Measurements from ENCODE around the gene SNX27. TPM values are rescaled to one million over a fixed set of nuclear protein-coding genes. Genes with fewer than 3 reads are reported as not detected.
"Not testable (repeated sequence)": the region's sequence is repeated elsewhere in the genome, so short reads cannot be mapped to it uniquely, and the experiment has no call there.

SNX27 gene
- 12.7 TPM for polyA plus RNA-seq (2013, experiment 1 of 2; ENCODE audit: insufficient read length)
- polyA plus RNA-seq (2013, experiment 2 of 2; ENCODE audit: insufficient read length), result 12.5 TPM

GRCh38 chr1:151611832-151612500, at the start of gene SNX27:
Gene SNX27, plus strand, starts transcription at chr1:151612050. Its CDS starts 152 bp downstream, at chr1:151612202.
- DNase-seq, result peak; percentile 93

GRCh38 chr1:151562661-151563060, 49.2 kb upstream of the SNX27 start:
- peak; percentile 25 for DNase-seq

- no peak for DNase-seq
These were observed 48.5 kb upstream of the SNX27 start for GRCh38 chr1:151563376-151563775.

GRCh38 chr1:151565502-151566189, 46.2 kb upstream of the SNX27 start:
- no peak for DNase-seq

GRCh38 chr1:151568626-151569088, 43.2 kb upstream of the SNX27 start:
- no peak for DNase-seq

GRCh38 chr1:151570819-151571218, 41.0 kb upstream of the SNX27 start:
- no peak for DNase-seq

GRCh38 chr1:151574575-151575529, 37.0 kb upstream of the SNX27 start:
- DNase-seq, result peak; percentile 54

- no peak for DNase-seq
These were observed 34.7 kb upstream of the SNX27 start for GRCh38 chr1:151577173-151577572.

- DNase-seq, result no peak
These were observed 32.9 kb upstream of the SNX27 start for GRCh38 chr1:151578941-151579340.

- DNase-seq, result peak; percentile 46
These were observed 32.2 kb upstream of the SNX27 start for GRCh38 chr1:151579436-151580225.

GRCh38 chr1:151581451-151581850, 30.4 kb upstream of the SNX27 start:
- DNase-seq, result no peak

GRCh38 chr1:151581921-151582320, 29.9 kb upstream of the SNX27 start:
- no peak for DNase-seq

GRCh38 chr1:151583796-151584195, 28.1 kb upstream of the SNX27 start:
- no peak for DNase-seq

GRCh38 chr1:151584278-151584677, 27.6 kb upstream of the SNX27 start:
- DNase-seq, result no peak

GRCh38 chr1:151584780-151585179, 27.1 kb upstream of the SNX27 start:
- no peak for DNase-seq

- peak; percentile 65 for DNase-seq
These were observed 26.2 kb upstream of the SNX27 start for GRCh38 chr1:151585622-151586021.

- no peak for DNase-seq
These were observed 20.9 kb upstream of the SNX27 start for GRCh38 chr1:151590961-151591360.

- no peak for DNase-seq
These were observed 18.1 kb upstream of the SNX27 start for GRCh38 chr1:151593730-151594129.

GRCh38 chr1:151594143-151594625, 17.7 kb upstream of the SNX27 start:
- peak; percentile 25 for DNase-seq

- no peak for DNase-seq
These were observed 15.5 kb upstream of the SNX27 start for GRCh38 chr1:151596166-151596953.

- not testable (repeated sequence) for DNase-seq
These were observed 9.3 kb upstream of the SNX27 start for GRCh38 chr1:151602550-151602949.

All from fibroblast of skin of abdomen (primary cell).